NAMALWA (cell line): ENCODE data around the gene TOP3A.

Experiments used
- DNase-seq: peaks from one replicate; pipeline ENCODE4 v3.0.0-alpha.2; 2015; ENCODE audit warnings: low spot score

TOP3A gene

DNA sequence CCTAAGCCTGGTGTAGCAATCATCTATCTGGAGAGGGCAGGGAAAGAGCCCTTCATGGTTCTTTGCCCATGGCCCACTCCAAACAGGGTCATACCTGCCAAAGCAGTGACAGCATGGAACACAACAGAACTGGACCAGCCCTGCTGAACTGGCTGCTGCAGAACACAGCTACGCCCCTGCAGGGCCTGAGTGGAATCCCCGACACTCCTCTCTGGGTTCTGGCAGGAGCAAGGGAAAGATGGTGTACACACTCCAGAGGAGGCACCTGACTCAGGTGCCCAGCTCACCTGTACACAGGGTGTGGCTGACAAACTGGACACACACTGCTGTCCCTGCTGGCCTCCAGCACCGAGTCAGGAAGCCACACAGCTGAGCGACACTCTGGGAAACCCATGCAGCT lies 34.5 kb downstream of the TOP3A start:
- DNase-seq, result no peak

DNA sequence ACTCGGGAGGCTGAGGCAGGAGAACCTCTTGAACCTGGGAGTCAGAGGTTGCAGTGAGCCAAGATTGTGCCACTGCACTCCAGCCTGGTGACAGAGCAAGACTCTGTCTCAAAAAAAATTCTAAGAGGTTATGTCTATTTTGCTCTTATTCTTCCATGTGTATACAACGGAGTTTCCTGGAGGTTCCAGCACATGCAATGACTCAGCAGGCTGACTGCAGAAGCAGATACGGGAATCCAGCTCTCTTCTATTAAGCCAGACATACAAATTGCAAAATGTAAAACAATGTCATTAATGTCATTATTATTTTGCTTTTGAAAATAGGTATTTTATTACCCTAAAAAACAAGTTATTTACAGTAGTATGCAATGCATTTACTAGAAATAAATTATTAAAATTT lies 35.9 kb downstream of the TOP3A start:
- DNase-seq, result no peak

DNA sequence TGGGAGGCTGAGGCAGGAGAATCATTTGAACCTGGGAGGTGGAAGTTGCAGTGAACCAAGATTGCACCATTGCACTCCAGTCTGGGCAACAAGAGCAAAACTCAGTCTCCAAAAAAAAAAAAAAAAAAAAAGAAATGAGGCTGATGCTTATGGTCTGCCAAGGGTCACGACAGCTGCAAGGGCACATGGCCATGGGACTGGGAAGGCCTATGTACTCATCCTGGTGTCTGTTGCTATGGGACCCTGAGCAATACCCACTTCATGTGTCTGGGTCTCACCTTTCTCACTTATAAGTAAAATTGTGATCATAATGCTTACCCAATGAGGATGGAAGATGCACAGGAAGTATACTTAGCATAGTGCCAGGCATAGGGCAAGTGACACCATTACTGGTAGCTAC lies 37.7 kb downstream of the TOP3A start:
- DNase-seq, result no peak

DNA sequence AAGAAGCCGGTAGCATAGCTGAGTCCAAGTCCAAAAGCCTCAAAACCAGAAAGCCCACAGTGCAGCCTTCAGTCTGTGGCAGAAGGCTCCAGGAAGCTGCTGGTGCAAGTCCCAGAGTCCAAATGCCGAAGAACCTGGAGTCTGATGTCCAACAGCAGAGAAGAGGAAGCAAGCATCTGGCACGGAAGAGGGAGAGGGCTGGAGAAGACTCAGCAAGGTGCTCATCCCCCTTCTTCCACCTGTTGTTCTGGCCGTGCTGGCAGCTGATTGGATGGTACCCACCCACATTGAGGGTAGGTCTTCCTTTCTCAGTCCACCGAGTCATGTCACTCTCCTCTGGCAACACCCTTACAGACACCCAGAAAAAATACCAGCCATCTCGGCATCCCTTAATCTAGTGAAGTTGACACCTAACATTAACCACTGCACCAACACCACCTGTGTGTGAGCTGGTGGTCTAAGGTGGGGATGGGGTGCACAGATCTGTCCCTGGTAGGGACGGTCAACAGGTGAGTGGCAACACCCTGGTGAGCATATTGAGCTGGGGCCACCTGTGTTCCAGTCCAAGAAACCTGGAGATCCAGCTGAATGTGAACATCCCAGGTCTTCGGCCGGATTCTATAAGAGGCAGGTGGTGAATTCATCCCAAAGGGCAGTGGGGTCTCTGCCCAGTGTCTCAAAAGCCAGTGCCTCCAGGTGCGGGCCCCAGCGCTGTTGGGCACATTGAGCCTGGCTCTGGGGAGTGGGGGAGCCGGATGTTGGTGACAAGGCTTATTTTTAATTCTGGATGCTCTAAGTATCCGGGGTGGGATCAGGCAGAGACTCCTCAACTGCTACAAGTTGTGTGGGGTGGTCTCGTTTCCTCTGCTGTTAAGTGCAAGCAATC lies 44.5 kb downstream of the TOP3A start:
- DNase-seq, result no peak

DNA sequence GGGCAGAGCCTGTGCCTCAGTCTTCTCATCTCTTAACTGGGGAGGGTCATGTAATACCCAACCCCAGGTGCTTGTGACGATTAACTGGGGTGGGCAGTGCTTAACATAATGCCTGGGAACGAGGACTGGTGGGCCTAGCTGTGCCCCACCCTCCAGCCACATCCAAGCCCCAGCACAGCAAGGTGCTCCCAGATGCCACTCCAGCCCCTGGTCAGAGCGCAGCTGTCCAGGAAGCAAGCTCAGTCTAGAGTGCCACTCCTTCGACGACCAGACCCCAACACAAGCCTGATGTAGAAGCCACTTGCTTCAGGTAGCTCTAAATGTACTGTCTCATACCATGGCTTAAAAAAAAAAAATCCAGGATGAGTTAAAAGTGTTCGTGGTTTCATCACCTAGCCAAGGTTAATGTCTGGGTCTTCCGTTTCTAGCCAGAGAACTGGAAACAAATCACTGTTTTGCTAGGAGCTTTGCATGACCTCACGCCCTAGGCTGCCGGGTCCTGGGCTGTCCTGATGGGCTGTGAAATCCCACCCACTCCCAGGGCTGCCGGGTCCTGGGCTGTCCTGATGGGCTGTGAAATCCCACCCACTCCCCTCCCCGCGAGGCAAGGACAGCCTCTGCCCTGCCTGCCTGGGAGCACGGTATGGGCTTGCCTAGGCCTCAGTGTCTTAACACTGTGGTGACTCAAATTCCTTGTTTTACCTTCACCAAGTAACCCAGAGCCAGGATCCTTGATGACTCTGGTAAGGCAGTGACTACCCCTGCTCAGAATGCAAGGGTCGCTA lies 46.7 kb downstream of the TOP3A start:
- DNase-seq, result no peak

DNA sequence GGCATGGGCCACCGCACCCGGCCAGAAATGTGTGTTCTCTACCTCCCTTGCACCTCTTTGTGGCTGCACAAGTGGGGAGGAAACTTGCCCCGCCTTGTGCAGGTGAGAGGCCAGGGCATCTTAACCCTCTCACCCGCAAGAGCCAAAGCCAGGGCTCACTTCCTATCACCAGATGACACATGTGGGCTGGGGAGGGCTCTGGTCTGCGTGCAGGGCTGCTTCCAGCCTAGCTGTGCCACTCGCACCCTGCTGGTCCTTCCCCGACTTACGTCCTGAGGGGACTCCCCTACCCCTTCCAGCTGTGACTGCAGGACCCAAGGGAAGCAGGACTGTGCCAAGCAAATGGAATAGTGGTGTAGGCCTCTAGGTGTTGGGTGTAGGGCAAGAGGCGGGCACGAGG lies 47.4 kb downstream of the TOP3A start:
- no peak for DNase-seq

DNA sequence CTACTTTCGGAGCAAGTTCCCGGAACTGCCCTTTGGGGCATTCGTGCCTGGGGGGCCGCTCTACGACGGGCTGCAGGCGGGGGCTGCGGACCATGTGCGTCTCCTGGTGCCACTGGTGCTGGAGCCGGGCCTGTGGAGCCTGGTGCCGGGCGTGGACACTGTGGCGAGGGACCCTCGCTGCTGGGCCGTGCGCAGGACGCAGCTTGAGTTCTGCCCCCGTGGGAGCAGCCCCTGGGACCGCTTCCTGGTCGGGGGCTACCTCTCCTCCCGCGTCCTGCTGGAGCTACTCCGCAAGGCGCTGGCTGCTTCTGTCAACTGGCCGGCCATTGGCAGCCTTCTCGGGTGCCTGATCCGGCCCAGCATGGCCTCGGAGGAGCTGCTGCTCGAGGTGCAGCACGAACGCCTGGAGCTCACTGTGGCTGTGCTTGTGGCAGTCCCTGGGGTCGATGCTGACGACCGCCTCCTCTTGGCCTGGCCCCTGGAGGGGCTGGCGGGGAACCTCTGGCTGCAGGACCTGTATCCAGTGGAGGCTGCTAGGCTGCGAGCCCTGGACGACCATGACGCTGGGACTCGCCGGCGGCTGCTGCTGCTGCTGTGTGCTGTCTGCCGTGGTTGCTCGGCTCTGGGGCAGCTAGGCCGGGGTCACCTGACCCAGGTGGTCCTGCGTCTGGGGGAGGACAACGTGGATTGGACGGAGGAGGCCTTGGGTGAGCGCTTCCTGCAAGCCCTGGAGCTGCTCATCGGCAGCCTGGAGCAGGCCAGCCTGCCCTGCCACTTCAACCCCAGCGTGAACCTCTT lies 50.7 kb downstream of the TOP3A start:
- DNase-seq, result no peak

GRCh38 chr17:18262641-18263040 lies 52.2 kb downstream of the TOP3A start:
- no peak for DNase-seq

GRCh38 chr17:18262111-18262510 lies 52.7 kb downstream of the TOP3A start:
- no peak for DNase-seq

- no peak for DNase-seq
Observed at GRCh38 chr17:18261659-18262058, 53.1 kb downstream of the TOP3A start.

DNA sequence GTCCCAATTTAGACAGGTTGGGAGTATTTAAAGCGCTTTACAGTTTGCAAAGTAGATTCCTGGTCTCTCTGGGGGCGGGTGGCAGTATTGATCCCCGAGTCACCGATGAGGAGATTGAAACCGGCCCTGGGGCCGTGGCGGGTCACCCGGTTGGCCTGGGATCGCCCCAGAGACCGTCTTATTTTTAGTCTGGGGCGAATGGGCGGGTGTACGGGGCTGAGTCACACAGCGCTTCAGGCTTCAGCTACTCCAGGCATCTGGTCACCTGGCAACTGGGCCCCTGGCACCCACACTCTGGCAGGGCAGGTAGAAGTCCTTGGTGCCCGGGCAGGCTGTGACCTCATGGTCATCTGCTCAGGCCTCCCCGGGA lies 53.7 kb downstream of the TOP3A start:
- DNase-seq, result peak; percentile 19

DNA sequence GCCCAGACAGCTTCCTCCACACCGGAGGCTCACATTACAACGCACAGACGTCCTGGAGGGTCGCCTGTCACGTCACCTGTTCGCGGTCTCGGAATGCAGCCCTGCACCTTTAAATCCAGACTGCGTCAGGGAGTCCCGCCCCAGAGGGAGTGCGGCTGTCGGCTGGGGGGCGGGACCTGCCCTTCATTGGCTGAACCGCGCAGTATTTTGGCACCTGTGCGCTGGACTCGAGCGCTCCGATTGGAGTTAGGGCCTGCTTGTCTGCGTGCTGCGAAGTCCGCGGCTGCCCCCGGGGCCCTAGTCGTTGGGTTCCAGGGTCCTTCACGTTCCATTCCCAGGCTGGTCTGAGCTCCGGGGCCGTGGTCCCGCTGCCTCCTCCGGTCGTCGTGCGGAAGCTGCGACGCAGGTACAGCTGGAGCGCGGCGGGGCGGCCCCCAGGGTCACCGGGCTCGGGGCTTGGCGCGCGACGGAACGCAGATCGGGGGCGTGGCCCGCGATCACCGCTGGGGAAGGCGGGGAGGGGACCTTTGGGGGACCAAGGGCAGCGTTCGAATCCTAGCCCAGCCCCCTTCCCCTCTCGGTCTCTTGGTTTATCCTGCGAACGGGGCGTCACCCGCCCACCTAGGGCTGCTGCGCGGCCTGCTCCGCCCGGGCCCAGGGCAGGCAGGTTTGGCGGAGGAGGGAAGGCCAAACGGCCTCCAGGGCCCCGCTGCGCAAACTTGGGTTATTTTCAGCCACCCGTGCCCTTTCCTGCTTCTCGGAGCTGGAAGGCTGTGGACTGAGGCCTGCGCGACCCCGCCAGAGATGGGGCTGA lies 54.3 kb downstream of the TOP3A start, which contains the start of gene MIEF2:
Gene MIEF2, plus strand, starts transcription at position 331 of the 814 bp plus-strand sequence. CDS start 2,059 bp downstream, outside the sequence.
- DNase-seq, result peak; percentile 88

DNA sequence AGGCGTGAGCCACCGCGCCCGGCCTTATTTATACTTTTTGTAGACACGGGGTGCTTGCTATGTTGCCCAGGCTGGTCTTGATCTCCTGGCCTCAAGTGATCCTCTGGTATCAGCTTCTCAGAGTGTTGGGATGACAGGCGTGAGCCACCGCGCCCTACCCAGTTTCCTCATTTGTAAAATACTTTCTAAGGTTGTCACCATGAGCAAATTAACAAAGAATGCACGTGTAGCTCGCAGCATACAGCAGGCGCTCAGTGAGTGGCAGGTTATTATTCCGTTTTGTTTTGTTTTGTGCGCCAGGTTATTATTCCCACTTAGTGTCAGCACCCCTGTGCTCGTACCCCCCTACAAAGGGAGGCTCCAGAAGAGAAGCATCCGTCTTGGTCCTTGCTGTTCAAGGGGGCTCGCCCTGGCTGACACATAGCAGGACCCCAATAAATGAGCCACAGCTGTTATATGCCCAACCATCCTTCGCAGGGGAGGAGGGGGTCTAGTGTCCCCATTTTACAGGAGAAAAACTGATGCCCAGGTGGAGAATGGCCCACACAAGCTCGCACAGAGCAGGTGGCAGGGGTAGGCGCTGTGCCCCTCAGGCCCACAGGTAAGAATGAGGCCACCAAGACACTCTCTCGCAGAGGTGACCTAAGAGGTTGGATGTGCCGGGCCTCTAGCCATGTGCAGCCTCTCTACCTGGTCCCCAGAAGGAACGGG lies 55.0 kb downstream of the TOP3A start:
- DNase-seq, result no peak

GRCh38 chr17:18258356-18259038 lies 56.3 kb downstream of the TOP3A start, which contains the start of gene FLII:
FLII (minus strand) TSS chr17:18258738; CDS start chr17:18258690, 48 bp downstream.
- DNase-seq, result peak; percentile 27

DNA sequence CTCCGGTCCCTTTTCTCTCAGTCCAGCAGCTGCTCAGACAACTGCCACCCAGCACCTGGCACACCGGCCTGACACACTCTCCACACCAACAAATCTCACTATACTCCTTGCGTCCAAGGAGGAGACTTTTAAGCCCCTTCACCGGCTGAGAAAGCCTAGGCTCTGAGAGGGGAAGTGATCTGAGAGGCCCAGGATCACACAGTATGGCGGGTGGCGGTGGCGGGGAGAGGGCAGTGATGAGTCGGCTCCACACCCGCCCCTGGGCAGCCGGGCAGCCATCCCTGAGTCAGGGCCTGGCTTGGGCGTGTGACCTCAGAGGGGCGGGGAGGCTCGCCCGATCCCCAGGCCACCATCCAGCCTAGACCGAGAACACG lies 56.8 kb downstream of the TOP3A start:
- DNase-seq, result peak; percentile 42

DNA sequence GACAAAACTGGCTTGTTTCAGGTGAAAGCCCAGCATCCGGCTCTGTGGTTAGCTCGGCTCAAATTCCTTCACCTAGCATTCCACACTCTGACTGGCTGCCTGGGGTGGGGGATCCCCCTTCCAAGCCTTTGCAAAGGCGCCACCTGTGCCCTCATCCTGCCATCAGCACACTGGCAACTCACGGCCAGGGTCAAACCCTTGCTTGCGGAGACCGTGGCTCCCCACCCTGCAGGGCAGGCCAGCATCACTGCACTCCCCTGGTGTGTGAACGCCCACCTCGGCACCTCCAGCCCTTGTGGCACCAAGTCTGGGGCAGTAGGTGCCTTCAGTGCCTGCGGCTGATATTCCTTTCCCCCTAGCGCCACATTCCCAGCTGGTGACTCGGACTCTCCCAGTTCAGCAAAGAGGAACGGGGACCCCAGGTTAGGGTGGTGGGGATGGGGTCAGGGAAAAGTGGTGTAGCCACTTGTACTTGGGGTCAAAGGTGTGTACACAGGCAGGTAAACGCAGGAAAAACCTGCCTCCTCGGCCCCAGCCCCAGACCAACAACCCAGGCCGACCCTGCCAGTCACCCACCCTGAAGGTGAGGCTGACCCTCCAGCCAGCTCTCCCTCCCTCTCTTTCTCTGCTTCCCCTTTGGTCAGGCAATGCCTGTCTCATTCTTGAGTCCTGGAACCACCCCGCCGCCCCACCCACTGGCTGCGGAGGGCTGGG lies 57.4 kb downstream of the TOP3A start:
- DNase-seq, result no peak

DNA sequence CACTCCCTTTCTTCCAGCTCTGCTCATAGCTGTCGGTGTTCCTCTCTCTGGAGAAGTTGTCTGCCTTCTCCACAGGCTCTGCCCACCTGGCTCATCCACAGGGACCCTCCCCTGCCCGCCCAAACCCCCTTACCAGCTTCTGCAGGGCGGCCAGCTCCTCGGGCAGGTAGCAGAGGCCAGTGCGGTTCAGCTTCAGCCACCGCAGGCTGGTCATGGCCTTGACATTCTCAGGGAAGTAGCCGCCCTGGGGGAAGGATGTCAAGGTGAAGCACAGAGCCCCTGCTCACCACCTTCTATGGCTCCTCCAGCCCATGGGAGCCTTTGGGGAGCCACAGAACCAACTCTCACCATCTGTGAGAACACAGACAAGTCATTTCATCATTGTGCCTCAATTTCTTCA lies 58.0 kb downstream of the TOP3A start:
- no peak for DNase-seq

- no peak for DNase-seq
Observed at GRCh38 chr17:18256351-18256750, 58.4 kb downstream of the TOP3A start.

DNA sequence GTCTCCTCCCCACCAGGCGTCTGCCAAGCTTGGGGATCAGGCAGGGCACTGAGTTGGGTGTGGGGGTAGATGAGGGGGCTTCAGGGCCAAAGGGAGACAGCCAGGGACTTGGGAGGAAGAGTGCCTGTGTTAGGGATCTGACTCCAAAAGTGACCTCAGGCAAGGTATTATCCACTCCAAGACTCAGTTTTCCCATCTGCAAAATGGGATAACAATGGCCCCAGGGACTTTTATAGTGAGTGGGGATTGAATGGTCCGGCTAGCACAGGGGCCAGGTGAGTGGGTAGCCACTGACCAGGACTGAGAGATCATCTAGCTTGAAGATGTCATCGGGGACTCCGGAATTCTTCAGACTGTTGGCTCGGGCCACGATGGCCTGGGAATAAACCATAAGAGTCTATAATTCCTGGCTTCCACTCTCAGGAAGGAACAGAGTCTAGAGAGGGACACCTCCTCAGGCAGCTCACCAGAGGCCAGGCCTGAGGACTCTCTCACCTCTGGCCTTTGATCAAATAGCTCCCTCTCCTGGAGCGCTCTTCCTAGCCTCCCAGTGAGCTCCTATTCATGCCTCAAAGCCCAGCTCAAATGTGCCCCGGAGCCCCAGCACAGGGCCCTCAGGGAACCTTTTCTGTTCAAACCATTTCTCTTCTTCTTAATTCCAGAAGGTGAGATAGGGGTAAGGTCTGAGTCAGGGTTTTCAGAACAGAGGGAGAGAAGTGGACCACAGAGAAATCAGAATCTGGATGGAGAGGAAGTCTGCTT lies 59.7 kb downstream of the TOP3A start:
- no peak for DNase-seq
